IPS-NIHi7 (cell line): Measurements from ENCODE around the gene PIGR.
A peak's percentile ranks its signal among the peaks of the same experiment; 100 is the strongest.

ENCODE experiments used
- DNase-seq: peaks from one replicate; pipeline ENCODE4 v3.0.0; 2012; ENCODE audit warnings: mixed read lengths; ENCODE audit errors: extremely low spot score

The PIGR gene

DNA sequence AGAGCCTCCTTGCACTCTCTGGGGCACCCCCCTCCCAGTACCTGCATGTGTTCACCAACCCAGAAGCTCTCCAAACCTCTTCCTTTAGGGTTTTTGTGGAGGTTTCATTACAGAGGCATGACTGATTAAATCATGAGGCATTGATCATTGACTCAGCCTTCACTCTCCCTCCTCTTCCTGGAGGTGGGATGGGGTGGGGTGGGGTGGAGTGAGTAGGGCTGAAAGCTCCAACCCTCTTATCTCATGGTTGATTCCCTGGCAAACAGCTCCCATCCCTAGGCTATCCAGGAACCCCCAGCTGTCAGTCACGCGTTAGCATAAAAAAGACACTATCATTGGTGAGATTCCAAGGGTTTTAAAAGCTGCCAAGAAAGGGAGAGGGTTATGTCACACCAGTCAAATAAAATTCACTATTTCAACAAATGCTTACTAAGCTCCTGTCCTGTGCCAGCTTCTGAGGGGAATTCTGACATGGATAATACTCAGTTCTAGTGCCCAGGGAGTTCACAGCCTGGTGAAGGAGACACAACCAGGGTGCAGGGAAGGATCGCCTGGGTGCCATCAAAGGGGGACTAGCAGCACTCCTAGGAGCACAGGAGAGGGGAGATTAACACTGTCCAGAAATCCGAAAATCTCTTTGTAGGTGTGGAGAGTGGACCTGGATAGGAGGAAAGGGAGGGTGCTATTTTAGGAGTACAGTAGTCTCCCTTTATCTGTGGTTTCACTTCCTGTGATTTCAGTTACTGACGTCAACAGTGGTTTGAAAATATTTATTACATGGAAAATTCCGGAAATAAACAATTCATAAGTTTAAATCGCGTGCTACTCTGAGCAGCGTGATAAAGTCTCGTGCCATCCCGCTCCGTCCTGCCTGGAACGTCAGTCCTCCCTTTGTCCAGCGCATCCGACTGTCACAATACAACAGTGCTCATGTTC, 55.9 kb downstream of the PIGR start:
- DNase-seq: peak; percentile 41

DNA sequence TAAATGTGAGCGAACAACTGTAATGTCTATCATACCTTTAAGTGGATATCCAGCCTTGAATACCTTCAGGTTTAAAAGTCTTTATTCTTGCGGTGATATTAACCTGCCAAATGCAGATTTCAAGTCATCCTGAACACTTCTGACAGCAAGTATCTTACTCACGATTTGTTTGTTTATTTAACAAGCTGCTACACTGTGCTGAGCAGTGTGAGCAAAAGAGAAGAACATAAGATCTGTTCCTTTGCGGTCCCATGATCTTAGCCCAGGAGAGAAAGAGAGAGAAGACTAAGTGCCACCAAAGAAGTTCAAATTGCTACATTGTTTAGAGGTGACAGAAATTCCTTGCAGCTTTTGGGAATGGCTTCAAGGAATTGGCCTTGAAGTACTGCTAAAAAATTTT, 58.6 kb downstream of the PIGR start:
- DNase-seq: no peak

GRCh38 chr1:206886831-206887230, 59.4 kb downstream of the PIGR start:
- no peak for DNase-seq

GRCh38 chr1:206885341-206886060, 60.8 kb downstream of the PIGR start:
- no peak for DNase-seq

DNA sequence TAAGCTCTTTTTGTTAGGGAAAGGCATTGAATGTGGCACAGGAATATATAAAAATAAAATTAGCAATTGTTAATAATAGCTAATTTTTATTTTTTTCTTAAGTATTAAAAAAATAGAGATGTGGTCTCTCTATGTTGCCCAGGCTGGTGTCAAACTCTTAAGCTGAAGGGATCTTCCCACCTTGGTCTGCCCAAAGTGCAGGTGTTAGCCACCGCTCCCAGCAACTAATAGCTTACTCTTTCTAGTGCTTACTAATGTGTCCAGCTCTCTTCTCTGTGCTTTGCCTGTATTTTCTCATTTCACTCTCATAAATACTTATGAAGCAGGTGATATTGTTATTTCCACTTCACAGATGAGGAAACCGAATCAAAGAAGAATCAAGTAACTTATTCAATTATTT, 62.4 kb downstream of the PIGR start:
- no peak for DNase-seq

GRCh38 chr1:206883160-206883559, 63.1 kb downstream of the PIGR start:
- DNase-seq: no peak

DNA sequence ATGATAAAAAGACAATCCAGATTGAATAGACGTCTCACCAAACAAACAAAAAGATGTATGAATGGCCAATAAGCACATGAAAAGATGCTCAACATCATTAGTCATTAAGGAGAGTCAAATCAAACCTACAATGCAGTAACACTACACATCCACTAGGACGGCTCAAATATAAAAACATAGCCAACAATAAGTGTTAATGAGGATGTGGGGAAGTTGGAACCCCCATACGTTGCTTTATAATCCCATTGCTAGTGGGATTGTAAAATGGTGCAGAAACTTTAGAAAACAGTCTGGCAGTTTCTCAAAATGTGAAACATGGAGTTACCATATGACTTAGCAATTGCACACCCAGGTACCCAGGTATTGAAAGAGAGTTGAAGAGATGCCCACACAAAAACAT, 63.7 kb downstream of the PIGR start:
- no peak for DNase-seq

DNA sequence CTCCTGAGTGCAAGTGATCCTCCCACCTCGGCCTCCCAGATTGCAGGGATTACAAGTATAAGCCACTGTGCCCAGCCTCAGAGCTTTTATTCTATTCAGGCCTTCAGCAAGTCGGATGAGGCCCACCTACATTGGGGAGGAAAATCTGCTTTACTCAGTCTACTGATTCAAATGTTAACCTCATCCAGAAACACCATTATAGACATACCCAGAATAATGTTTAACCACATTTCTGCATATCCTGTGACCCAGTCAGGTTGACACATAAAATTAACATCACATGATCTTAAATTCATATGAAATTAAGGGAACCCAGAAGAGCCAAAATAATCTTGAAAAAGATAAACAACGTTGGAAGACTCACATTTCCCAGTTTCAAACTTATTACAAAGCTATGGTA, 66.0 kb downstream of the PIGR start:
- DNase-seq: no peak
